GM18867 (cell line): Measurements from ENCODE around the gene COL18A1.
"Not testable (repeated sequence)": the region's sequence is repeated elsewhere in the genome, so short reads cannot be mapped to it uniquely, and the experiment has no call there.

Experiments
- ATAC-seq: cut with Tn5 transposase; IDR thresholded peaks from one replicate; pipeline ENCODE4 v1.9.1; 2021; ENCODE audit warnings: mild to moderate bottlenecking, moderate library complexity; ENCODE audit not compliant: unreplicated experiment

Gene COL18A1

DNA sequence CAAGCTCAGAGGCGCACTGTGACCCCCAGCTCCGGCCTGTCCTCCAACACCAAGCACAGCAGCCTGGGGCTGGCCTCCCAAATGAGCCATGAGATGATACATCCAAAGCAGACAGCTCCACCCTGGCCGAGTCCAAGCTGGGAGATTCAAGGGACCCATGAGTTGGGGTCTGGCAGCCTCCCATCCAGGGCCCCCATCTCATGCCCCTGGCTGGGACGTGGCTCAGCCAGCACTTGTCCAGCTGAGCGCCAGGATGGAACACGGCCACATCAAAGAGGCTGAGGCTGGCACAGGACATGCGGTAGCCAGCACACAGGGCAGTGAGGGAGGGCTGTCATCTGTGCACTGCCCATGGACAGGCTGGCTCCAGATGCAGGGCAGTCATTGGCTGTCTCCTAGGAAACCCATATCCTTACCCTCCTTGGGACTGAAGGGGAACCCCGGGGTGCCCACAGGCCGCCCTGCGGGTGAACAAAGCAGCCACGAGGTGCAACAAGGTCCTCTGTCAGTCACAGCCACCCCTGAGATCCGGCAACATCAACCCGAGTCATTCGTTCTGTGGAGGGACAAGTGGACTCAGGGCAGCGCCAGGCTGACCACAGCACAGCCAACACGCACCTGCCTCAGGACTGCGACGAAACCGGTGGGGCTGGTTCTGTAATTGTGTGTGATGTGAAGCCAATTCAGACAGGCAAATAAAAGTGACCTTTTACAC, 108.2 kb downstream of the COL18A1 start:
- ATAC-seq: no peak

GRCh38 chr21:45513741-45514310, 108.9 kb downstream of the COL18A1 start:
- no peak for ATAC-seq

DNA sequence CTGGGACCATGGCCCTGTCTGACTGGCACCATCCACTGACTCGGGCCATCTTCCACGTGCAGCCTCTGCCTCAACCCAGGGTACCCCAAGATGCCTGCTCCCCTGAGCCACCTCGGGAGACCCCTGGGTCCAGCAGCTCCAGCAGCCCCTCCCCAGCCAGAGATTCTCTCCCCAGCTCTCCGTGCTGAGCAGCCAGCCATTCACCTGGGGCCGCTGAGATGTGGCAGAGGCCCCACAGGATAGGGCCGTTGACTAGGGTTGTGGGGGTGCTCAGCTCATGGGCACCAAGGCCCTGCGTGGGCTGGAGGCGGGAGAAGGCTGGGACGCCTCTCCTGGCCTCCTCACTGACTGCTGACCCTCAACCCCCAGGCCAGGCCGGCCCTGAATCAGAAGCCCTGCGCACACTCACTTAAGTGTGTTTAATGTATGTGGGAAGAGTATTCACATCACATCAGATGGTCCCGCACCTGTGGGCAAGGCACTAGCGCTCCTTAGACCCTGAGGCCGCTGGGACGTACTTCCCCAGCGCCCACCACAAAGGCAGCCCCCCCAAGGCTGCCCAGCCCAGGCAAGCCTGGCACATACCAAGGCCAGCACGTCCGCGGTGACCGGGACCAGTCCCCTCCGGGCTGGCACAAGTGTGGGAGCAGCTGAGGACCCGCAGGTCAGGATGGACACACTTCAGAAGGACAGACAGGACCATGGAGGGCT, 109.5 kb downstream of the COL18A1 start:
- no peak for ATAC-seq

DNA sequence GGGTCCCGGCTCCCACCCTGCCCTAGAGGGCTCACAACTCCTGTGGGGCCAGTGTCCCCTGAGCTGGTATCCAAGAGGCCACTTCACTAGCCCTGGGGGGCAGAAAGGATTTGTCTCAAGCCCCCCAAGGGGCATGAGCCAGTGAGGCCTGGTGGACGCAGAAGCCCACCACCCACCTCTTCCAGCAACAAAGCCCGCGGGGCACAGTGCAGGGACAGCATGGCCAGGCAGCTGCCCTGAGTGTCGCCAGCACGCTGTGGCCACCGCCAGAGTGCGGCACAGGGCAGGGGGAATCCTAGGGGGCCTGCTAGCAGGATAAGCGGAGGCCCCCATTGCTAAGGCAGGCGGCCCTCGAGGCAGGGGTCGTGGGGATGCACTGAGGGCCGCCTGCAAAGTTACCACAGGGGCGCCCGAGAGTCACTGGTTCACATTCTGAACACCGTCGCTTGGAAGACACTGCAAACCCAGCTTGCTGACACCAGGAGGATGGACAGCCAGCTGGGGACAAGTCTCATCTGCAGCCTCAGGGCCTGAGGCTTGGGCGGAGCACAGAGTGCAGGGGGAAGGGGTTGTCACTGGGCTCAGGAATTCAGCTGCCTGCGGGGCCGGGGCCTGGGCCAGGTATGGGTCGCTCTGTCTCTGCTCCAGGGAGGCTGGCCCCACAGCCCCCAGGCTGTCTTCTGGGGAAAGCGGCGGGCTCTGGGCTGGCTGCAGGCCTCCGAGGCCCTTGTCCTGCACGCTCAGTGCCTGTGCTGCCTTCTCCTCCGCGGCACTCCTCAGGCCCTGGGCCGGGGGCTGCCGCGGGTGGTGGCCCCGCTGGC, 110.5 kb downstream of the COL18A1 start:
- ATAC-seq: no peak

DNA sequence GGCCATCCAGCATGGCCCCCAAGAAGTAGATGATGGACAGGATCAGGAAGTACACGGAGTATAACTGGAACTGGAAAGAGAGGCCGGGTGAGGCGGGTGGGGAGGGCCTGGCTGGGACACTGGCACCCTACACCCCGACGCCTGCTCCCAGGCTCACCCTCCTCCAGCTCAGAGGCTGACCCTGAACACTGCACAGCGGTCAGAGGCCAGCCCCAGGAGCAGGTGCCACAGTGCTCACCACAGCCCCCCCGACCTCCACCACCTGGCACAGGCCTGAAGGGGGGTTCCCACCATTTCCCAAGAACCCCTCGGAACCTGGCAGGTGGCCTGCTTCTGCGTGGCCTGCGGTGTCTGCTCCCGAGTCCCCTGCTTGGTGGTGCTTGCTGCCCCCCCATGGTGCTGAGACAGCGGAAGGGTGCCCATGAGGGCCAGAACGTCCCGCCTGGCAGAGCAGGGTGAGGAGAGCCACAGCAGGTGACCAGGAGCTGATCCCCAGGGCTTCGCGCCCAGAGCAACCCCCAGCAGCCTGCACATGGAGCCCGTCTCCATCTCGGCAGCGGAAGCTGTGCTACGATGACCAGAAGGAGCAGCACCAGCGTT, 111.2 kb downstream of the COL18A1 start:
- no peak for ATAC-seq

DNA sequence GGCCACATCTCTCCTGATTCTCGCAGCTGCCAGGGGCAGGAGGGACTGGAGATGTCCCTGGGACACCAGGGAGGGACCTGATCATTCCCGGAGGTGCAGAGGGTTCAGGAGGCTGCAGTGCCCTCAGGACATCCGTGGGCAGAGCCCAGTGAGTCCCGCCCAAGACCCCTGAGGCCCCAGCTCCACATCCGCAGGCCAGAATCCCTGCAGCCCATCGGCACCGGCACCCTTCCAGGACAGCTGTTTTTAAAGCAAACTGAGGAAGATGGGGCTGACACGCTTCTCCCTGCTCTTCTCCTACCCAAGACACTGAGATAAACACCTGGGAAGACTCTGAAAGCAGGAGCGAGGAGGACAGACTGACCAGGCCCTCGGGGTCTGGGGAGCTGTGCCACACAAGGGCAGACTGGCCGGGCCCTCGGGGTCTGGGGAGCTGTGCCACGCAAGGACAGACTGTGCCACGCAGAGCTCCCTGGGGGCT, 111.7 kb downstream of the COL18A1 start:
- ATAC-seq: no peak

GRCh38 chr21:45517249-45518065, 112.5 kb downstream of the COL18A1 start:
- ATAC-seq: no peak

GRCh38 chr21:45518742-45519141, 113.8 kb downstream of the COL18A1 start:
- ATAC-seq: no peak

DNA sequence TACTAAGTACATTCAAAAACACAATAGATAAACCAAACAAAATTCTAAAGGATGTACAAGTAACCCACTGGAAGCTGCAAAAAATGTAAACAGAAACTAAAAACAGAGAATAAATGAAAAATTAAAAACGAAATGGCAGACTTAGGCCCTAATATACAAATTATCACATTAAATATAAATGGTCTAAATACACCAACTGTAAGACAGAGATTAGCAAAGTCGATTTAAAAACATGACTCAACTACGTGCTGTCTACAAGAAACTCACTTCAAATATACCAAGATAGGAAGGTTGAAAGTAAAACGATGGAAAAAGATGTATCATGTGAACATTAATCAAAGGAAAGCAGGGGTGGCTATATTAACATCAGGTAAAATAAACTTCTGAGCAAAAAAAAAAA, 114.2 kb downstream of the COL18A1 start:
- ATAC-seq: no peak

- no peak for ATAC-seq
These were observed 116.3 kb downstream of the COL18A1 start for GRCh38 chr21:45521241-45521640.

GRCh38 chr21:45522381-45522780, 117.4 kb downstream of the COL18A1 start:
- no peak for ATAC-seq

GRCh38 chr21:45522986-45523385, 118.0 kb downstream of the COL18A1 start:
- no peak for ATAC-seq

DNA sequence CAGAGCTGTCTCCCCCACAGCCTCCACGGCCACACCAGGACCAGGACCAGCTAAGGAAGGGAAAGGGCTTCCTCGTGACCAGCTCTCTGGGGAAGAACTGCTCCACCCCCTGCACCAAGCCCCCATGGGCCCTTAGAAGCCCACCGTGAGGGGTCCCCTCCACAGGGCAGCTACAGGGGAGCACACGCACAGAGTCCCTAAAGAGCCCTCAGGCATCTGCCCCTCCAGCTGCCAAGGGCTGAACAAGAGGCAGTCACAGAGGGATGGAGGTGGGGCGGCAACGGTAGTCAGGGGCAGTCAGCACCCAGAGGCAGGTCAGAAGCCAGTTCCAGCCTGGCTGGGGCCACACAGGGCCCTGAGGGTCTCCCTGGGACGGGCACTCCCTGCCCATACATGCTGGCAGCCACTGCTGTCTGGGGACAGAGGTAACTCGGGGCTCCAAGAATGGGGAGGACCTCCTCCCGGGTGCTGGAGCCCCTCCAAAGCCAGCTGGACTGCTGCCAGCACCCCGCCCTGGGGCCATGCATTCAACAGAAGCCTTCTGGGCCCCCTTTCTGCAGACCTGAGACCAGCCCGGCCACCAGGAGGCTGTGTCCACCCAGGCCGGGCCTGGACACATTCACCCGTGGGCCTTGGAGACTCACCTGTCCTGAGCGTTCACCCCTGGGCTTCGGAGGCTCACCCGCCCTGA, 118.6 kb downstream of the COL18A1 start:
- no peak for ATAC-seq

DNA sequence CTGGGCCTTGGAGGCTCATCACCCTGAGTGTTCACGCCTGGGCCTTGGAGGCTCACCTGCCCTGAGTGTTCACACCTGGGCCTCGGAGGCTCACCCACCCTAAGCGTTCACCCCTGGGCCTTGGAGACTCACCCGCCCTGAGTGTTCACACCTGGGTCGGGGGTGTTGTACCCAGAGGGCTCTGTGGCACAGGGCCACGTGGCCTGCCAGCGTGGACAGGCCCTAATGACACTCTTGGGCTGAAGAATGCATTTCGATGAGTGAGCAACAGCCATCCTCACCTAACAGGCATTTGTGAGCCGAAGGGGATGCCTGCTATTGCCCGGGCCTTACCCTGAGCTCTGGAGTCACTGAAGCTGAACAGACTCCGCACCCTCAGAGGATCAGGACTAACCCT, 119.8 kb downstream of the COL18A1 start:
- no peak for ATAC-seq

DNA sequence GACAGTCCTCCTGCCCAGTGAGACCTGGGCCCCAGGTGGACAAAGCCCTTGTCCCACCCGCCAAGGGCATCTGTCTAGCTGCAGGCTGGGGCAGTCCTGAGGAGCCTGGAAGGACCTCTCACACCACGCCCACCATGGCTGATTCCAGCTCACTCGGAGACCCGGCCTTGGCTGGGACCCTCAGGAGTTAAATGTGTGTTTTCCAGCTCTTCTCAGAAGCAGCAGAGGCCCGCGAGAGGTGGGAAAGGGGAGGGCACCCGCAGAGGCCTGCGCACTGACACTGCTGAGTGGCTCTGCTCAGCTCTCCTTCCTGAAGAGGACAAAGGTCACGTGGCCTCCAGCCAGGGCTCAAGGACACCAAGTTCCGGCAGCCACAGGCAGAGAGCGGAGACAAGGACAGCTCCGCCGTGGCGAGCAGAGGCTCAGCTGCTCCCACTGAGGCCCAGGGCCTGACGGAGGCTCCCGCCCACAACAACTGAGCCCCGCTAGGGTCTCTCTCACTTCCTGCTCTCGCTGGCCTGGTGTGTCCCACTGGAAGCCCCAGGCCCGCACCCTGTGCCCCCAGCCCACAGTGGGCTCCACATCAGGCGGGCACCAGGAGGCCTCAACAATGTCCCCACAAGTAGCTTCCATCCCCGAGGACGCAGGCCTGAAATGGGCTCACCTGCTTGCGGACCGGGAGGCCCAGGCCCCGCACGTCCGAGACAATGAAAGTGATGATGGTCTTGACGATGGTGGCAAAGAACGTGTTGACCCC, 120.4 kb downstream of the COL18A1 start:
- no peak for ATAC-seq

DNA sequence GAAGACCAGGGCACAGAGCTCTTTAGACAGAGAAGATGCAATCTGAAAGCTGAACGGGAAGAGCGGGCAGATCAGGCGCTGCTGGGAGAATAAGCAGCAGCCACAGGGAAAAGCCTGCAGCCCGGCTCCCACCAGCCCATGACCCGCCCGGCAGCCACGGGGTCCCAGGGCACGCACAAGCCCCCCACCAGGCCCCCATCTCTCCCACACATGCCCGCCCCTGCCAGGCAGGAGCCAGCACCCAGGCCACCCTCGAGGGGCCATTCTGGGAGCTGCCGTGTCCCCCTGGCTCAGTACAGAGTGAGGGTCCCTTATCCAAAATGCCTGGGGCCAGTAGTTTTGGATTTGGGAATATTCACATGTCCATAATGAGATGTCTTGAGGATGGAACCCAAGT, 120.9 kb downstream of the COL18A1 start:
- ATAC-seq: no peak

DNA sequence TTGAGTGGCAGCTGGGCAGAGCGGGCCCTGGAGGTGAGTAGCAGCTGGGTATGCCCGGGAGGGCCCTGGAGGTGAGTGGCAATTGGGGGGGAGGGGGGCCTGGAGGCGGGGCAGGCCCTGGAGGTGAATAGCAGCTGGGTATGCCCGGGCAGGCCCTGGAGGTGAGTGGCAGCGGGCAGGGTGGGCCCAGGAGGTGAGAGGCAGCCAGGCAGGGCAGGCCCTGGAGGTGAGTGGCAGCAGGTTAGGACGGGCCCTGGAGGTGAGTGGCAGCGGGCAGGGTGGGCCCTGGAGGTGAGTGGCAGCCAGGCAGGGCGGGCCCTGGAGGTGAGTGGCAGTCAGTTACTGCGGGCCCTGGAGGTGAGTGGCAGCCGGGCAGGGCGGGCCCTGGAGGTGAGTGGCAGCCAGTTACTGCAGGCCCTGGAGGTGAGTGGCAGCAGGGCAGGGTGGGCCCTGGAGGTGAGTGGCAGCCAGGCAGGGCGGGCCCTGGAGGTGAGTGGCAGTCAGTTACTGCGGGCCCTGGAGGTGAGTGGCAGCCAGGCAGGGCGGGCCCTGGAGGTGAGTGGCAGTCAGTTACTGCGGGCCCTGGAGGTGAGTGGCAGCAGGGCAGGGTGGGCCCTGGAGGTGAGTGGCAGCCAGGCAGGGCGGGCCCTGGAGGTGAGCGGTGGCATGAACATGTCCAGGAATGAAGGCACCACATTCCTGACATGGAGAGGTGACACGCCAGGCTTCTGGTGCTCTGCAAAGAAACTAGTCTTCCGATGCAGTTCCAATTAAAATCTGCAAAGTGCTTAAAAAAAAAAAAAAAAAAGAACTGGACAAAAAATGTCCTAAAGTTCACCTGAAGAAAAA, 122.4 kb downstream of the COL18A1 start:
- not testable (repeated sequence) for ATAC-seq
